ENCODE data around the gene TCF23.

TCF23 gene

DNA sequence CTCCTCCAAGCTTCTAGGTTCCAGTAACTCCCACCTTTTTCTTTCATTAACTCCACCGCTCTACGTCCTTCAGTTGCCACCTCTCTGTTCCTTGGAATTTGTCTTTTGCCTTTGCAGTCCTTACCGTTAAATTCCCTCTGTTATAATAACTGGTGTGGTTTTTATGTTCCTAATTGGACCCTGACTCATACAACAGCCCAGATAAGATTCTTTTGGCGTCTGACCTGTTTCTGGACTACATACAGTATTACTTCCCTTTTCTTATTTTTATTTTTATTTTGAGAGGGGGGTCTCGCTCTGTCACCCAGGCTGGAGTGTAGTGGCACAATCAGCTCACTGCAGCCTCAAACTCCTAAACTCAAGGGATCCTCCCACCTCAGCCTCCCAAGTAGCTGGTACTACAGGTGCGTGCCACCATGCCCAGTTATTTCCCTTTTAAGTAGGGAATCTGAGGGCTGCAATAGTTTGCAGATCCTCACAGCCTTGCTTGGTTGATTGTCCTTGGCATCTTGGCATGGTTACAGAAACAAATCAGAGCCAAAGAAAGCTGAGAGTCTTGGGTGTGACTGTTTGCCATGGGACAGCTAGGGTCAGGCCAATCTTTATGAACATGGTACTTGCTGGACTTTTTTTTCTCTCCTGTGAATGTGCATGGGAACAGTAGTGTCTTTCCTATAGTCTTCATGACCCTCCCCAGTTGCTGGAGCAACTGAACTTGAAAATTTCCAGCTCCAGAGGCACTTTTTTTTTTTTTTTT, 22.0 kb downstream of the TCF23 start:
- TF ChIP-seq, protein P1, sequence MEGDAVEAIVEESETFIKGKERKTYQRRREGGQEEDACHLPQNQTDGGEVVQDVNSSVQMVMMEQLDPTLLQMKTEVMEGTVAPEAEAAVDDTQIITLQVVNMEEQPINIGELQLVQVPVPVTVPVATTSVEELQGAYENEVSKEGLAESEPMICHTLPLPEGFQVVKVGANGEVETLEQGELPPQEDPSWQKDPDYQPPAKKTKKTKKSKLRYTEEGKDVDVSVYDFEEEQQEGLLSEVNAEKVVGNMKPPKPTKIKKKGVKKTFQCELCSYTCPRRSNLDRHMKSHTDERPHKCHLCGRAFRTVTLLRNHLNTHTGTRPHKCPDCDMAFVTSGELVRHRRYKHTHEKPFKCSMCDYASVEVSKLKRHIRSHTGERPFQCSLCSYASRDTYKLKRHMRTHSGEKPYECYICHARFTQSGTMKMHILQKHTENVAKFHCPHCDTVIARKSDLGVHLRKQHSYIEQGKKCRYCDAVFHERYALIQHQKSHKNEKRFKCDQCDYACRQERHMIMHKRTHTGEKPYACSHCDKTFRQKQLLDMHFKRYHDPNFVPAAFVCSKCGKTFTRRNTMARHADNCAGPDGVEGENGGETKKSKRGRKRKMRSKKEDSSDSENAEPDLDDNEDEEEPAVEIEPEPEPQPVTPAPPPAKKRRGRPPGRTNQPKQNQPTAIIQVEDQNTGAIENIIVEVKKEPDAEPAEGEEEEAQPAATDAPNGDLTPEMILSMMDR (IDR thresholded peaks at IDR 0.05): no peak

GRCh38 chr2:27171351-27171848, 22.6 kb downstream of the TCF23 start:
- TF ChIP-seq, protein P1 (IDR thresholded peaks at IDR 0.05): no peak

DNA sequence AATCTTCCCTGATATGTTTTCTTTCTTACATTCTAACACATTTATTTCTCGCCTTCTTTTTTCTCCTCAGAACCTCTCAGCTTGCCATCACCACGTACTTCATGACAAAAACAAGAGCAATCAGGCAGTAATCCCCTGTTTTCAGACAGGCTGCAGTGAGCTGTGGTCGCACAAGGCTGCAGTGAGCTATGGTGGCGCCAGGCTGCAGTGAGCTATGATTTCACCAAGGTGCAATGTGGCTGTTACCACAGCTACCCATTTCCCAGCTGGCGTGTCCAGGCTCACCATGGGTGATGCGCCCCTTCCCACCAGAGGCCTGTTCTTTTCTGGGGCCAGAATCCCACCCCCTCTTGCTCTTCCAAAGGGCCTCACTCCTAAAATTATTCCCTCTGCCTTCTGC, 25.8 kb downstream of the TCF23 start:
- TF ChIP-seq, protein P1 (IDR thresholded peaks at IDR 0.05): no peak

- TF ChIP-seq, protein P1 (IDR thresholded peaks at IDR 0.05): no peak
Measured at GRCh38 chr2:27175330-27175729, 26.5 kb downstream of the TCF23 start.

DNA sequence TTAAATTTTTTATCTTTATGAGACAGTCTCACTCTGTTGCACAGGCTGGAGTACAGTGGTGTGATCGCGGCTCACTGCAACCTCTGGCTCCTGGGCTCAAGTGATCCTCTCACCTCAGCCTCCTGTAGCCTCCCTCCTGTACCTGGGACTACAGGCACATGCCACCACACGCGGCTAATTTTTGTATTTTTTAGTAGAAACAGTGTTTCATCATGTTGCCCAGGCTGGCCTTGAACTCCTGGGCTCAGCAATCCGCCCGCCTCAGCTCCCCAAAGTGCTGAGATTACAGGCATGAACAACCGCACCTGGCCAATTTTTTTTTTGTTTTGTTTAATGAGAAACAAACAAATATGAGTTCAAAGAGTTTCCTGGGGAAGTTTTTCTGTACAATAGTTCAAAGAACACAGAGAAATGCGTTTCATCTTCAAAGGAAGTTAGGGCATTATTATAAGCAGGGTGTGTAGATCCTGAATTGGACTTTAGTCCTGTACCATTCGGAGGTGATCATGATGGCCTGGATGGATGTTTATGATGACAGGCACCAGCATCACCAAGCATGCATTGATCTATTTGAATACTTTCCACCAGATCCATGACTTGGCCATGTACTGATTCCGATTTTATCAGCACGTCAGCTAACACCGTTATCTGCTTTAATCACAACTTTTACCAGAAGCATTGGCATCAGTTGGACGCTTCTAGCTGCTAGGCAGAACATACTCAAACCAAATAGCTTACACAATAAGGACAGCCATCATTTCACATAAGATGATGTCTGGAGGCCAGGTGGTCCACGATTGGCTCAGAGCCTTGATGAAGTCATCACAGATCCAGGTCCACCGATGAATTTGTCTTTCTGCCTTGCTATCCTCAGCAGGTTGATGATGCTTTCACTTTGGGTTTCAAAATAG, 28.9 kb downstream of the TCF23 start:
- TF ChIP-seq, protein P1 (IDR thresholded peaks at IDR 0.05): no peak

- TF ChIP-seq, protein P1 (IDR thresholded peaks at IDR 0.05): no peak
Measured at GRCh38 chr2:27178469-27178868, 29.7 kb downstream of the TCF23 start.

- TF ChIP-seq, protein P1 (IDR thresholded peaks at IDR 0.05): no peak
Measured at GRCh38 chr2:27179344-27180000, 30.7 kb downstream of the TCF23 start.
